ENCODE data around the gene TRUB2. TPM values are rescaled to one million over a fixed set of nuclear protein-coding genes. Genes with fewer than 3 reads are reported as not detected.

TRUB2 gene
- total RNA-seq, 2 donors from 2014 or later: 7.4 to 8.4 TPM

DNA sequence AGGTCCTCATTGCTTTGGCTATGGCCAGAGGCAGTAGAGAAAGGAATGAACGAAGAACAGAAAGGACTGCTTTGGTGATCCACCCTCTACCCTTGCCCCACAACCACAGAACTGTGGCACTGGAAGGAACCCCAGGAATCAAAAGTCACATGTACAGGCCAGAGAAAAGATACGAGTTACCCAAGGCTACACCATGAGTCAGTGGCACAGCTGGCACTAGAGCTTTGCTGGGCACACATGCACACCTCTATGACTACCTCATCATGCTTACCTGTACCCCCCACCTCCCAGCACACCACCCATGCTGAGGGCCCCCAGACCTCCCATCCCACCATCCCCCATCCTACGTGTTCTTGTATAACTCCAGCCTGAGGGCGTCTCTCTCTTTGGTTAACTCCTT, 59.6 kb downstream of the TRUB2 start:
- no peaks in the 10 kb centered on the region for H3K9me3 ChIP-seq
- H3K36me3 ChIP-seq: peaks cover 73% of the 10 kb centered on the region
- H3K4me1 ChIP-seq (ENCODE audit: control insufficient read depth in 1 of 2, low read depth in 2 of 2): no peaks in the 10 kb centered on the region
- H3K27me3 ChIP-seq (replicated peaks; ENCODE audit: insufficient read depth): no peaks in the 10 kb centered on the region
- TF ChIP-seq, protein P1, sequence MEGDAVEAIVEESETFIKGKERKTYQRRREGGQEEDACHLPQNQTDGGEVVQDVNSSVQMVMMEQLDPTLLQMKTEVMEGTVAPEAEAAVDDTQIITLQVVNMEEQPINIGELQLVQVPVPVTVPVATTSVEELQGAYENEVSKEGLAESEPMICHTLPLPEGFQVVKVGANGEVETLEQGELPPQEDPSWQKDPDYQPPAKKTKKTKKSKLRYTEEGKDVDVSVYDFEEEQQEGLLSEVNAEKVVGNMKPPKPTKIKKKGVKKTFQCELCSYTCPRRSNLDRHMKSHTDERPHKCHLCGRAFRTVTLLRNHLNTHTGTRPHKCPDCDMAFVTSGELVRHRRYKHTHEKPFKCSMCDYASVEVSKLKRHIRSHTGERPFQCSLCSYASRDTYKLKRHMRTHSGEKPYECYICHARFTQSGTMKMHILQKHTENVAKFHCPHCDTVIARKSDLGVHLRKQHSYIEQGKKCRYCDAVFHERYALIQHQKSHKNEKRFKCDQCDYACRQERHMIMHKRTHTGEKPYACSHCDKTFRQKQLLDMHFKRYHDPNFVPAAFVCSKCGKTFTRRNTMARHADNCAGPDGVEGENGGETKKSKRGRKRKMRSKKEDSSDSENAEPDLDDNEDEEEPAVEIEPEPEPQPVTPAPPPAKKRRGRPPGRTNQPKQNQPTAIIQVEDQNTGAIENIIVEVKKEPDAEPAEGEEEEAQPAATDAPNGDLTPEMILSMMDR (IDR thresholded peaks at IDR 0.05): no peak
- no peak overlapping the region for H3K4me3 ChIP-seq
- H3K27ac ChIP-seq: no peak overlapping the region
- ATAC-seq (ENCODE audit: insufficient number of reproducible peaks, low FRiP score, low read depth) (no peak), DNase-seq (ENCODE audit: low spot score) (no peak)

DNA sequence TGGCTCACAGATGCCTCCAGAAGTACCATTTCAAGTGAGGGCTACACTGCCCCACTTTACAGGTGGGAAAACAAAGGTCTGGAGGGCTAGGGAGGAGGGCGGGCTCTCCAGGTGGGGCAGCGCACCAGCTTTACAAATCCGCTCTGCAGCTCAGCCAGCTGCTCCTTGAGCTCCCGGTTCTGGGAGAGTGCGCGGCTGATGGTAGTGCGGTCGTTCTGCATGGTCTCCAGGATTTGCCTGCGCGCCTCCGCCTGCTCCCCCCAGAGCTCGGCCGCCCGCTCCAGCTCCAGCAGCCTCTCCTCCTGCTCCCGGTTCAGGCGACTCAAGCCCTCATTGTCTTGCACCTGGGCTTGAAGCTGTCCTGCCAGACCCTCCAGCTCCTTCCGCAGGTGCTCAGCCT, 61.9 kb downstream of the TRUB2 start:
- H3K9me3 ChIP-seq: no peaks in the 10 kb centered on the region
- no peak for ATAC-seq (ENCODE audit: insufficient number of reproducible peaks, low FRiP score, low read depth)
- TF ChIP-seq, protein P1 (IDR thresholded peaks at IDR 0.05): no peak
- no peak overlapping the region for H3K4me3 ChIP-seq
- H3K36me3 ChIP-seq: peaks cover 63% of the 10 kb centered on the region
- H3K27ac ChIP-seq: no peak overlapping the region
- no peaks in the 10 kb centered on the region for H3K4me1 ChIP-seq (ENCODE audit: control insufficient read depth in 1 of 2, low read depth in 2 of 2)
- DNase-seq (ENCODE audit: low spot score): no peak
- no peaks in the 10 kb centered on the region for H3K27me3 ChIP-seq (replicated peaks; ENCODE audit: insufficient read depth)

DNA sequence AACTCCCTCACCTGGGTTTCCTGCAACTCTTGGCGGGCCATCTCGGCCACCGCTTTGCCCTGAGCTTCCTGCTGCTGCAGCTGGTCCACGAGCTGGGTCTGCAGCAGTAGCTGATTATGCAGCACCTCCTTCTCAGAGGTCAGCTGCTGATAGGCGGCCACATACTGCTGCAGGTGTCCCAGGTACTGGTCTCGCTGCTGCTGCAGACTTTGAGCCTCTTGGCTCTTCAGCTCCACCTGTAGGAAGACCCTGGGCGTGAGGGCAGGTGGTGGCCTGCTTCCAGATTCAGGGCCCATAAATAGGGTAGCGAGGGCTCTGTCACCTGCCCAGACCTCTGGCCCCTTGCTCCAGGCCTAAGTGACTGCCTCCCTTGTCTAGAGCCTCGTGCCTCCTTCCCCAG, 63.1 kb downstream of the TRUB2 start:
- TF ChIP-seq, protein P1 (IDR thresholded peaks at IDR 0.05): no peak
- Histone ChIP-seq H3K4me3 (no peak overlapping the region), H3K9me3 (no peaks in the 10 kb centered on the region), H3K27ac (no peak overlapping the region), H3K36me3 (peaks cover 60% of the 10 kb centered on the region), H3K27me3 (replicated peaks; ENCODE audit: insufficient read depth) (no peaks in the 10 kb centered on the region), H3K4me1 (ENCODE audit: control insufficient read depth in 1 of 2, low read depth in 2 of 2) (no peaks in the 10 kb centered on the region)
- ATAC-seq (ENCODE audit: insufficient number of reproducible peaks, low FRiP score, low read depth) (no peak), DNase-seq (ENCODE audit: low spot score) (no peak)

DNA sequence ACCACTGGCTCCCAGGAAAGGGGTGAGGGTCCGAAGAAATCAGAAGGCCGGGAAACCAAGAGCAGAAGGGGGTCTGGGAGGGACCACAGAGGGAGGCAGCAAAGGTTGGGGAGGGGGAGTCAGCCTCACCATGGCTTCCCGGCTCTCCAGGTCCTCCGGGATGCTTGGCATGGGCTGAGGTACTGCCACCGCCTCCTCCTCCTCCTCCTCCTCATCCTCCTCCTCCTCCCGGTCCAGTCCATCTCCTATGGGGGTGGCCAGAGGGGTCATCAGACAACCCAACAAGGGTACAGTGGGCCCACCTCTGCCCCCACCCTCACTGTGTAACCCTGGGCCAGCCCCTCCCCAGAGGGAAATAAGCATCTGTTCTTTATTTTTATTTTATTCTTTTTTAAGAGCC, 63.9 kb downstream of the TRUB2 start:
- Histone ChIP-seq H3K4me3 (no peak overlapping the region), H3K4me1 (ENCODE audit: control insufficient read depth in 1 of 2, low read depth in 2 of 2) (no peaks in the 10 kb centered on the region), H3K27me3 (replicated peaks; ENCODE audit: insufficient read depth) (no peaks in the 10 kb centered on the region), H3K27ac (no peak overlapping the region), H3K9me3 (no peaks in the 10 kb centered on the region), H3K36me3 (peaks cover 60% of the 10 kb centered on the region)
- TF ChIP-seq, protein P1 (IDR thresholded peaks at IDR 0.05): no peak
- no peak for ATAC-seq (ENCODE audit: insufficient number of reproducible peaks, low FRiP score, low read depth)
- DNase-seq (ENCODE audit: low spot score): no peak

DNA sequence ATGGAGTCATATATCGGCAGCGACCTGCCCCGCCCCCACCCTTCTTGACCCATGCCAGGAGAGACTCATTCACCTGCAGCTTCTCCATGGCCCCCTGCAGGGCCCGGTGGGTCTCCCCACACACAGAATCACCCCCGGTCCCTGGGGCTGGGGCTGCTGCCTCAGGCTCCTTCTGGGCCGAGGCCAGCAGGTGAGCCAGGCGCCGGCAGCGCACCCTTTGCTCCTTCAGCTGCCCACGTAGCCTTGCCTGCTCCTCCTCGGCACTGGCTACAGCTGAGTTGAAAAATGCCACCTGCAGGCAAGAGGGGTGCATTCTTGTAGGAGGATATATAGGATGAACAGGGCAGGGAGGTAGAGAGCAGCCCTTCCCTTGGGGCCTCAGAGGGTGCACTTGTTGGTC, 64.3 kb downstream of the TRUB2 start:
- Histone ChIP-seq H3K27ac (no peak overlapping the region), H3K27me3 (replicated peaks; ENCODE audit: insufficient read depth) (no peaks in the 10 kb centered on the region), H3K36me3 (peaks cover 59% of the 10 kb centered on the region), H3K4me1 (ENCODE audit: control insufficient read depth in 1 of 2, low read depth in 2 of 2) (no peaks in the 10 kb centered on the region), H3K9me3 (no peaks in the 10 kb centered on the region), H3K4me3 (no peak overlapping the region)
- no peak for DNase-seq (ENCODE audit: low spot score)
- ATAC-seq (ENCODE audit: insufficient number of reproducible peaks, low FRiP score, low read depth): no peak
- TF ChIP-seq, protein P1 (IDR thresholded peaks at IDR 0.05): no peak
